ENCODE results near the gene NKD1.

NKD1 gene

GRCh38 chr16:50634090-50634489 is 85.9 kb downstream of the NKD1 start:
- TF ChIP-seq FOXP2 (optimal IDR thresholded peaks at IDR 0.05; ENCODE audit: borderline replicate concordance, extremely low read depth, extremely low read length, insufficient read depth) (no peak), REST (IDR thresholded peaks at IDR 0.05; ENCODE audit: insufficient read depth in 1 of 2, low read depth in 2 of 2, low read length in 2 of 2) (no peak), POLR2AphosphoS5 (IDR thresholded peaks at IDR 0.05; ENCODE audit: low read depth, low read length) (no peak), TAF1 (IDR thresholded peaks at IDR 0.05; ENCODE audit: borderline replicate concordance, insufficient read depth, low read length) (no peak), SIN3A (IDR thresholded peaks at IDR 0.05; ENCODE audit: borderline replicate concordance, insufficient read depth, low read length) (no peak)

- no peak for TF ChIP-seq FOXP2 (optimal IDR thresholded peaks at IDR 0.05; ENCODE audit: borderline replicate concordance, extremely low read depth, extremely low read length, insufficient read depth)
- TF ChIP-seq TAF1 (IDR thresholded peaks at IDR 0.05; ENCODE audit: borderline replicate concordance, insufficient read depth, low read length): no peak
- TF ChIP-seq POLR2AphosphoS5 (IDR thresholded peaks at IDR 0.05; ENCODE audit: low read depth, low read length): no peak
- no peak for TF ChIP-seq REST (IDR thresholded peaks at IDR 0.05; ENCODE audit: insufficient read depth in 1 of 2, low read depth in 2 of 2, low read length in 2 of 2)
- TF ChIP-seq SIN3A (IDR thresholded peaks at IDR 0.05; ENCODE audit: borderline replicate concordance, insufficient read depth, low read length): no peak
These were observed 86.8 kb downstream of the NKD1 start for GRCh38 chr16:50634947-50635346.

DNA sequence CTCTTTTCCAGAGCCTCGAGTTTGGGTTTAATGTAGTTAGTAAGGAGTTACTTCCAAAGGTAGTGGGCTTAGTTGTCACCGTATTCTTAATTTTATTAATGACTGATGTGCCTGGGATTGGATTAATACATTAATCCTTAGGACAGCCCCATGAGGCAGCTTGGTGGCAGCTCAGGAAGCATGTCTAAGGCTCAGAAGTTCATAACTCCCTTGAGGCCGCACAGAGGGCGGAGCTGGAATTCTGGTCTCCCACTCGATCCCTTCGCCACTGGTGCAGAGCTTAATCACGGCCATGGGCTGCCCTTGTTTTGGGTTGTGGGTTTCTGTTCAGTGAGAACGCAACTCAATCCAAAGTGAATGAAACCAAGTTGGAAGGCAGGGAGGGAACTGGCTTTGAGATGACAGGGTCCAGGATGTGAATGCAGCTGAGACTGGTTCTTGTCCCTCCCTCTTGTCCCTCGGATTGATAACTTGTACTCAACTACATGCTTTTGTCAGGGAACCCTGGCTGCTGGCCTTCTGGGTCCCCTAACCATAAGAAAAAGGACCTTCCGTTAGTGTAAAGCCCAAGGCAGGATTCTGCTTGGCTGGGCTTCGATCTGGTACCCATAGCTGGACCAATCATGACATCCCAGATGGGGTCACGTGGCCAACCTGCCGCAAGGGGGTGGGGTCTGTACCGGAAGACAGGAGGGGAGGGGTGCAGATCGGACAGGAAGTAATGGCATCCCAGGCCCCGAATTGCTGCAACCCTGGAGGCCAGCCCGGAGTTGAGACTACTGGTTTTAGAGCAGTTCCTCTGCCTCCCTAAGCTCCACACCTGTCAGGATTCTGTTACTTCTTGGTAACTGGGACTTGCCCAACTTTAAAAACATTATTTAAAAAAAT is 87.6 kb downstream of the NKD1 start:
- TF ChIP-seq TAF1 (IDR thresholded peaks at IDR 0.05; ENCODE audit: borderline replicate concordance, insufficient read depth, low read length): no peak
- TF ChIP-seq SIN3A (IDR thresholded peaks at IDR 0.05; ENCODE audit: borderline replicate concordance, insufficient read depth, low read length): no peak
- TF ChIP-seq POLR2AphosphoS5 (IDR thresholded peaks at IDR 0.05; ENCODE audit: low read depth, low read length): no peak
- TF ChIP-seq REST (IDR thresholded peaks at IDR 0.05; ENCODE audit: insufficient read depth in 1 of 2, low read depth in 2 of 2, low read length in 2 of 2): no peak

GRCh38 chr16:50636753-50637374 is 88.7 kb downstream of the NKD1 start:
- no peak for TF ChIP-seq FOXP2 (optimal IDR thresholded peaks at IDR 0.05; ENCODE audit: borderline replicate concordance, extremely low read depth, extremely low read length, insufficient read depth)
- no peak for TF ChIP-seq POLR2AphosphoS5 (IDR thresholded peaks at IDR 0.05; ENCODE audit: low read depth, low read length)
- no peak for TF ChIP-seq TAF1 (IDR thresholded peaks at IDR 0.05; ENCODE audit: borderline replicate concordance, insufficient read depth, low read length)
- no peak for TF ChIP-seq SIN3A (IDR thresholded peaks at IDR 0.05; ENCODE audit: borderline replicate concordance, insufficient read depth, low read length)

GRCh38 chr16:50637716-50638602 is 89.8 kb downstream of the NKD1 start:
- TF ChIP-seq SIN3A (IDR thresholded peaks at IDR 0.05; ENCODE audit: borderline replicate concordance, insufficient read depth, low read length) (no peak), POLR2AphosphoS5 (IDR thresholded peaks at IDR 0.05; ENCODE audit: low read depth, low read length) (no peak), FOXP2 (optimal IDR thresholded peaks at IDR 0.05; ENCODE audit: borderline replicate concordance, extremely low read depth, extremely low read length, insufficient read depth) (no peak), REST (IDR thresholded peaks at IDR 0.05; ENCODE audit: insufficient read depth in 1 of 2, low read depth in 2 of 2, low read length in 2 of 2) (no peak), TAF1 (IDR thresholded peaks at IDR 0.05; ENCODE audit: borderline replicate concordance, insufficient read depth, low read length) (no peak)
